ENCODE measurements around the gene KCNH4.
A peak's percentile ranks its signal among the peaks of the same experiment; 100 is the strongest.
"Not testable (repeated sequence)": the region's sequence is repeated elsewhere in the genome, so short reads cannot be mapped to it uniquely, and the experiment has no call there.

Gene KCNH4

GRCh38 chr17:42180922-42181850 lies at the start of gene KCNH4:
KCNH4 (minus strand) TSS chr17:42181142; CDS start chr17:42180945, 197 bp downstream.
- DNase-seq: peak; percentile 43

- no peak for DNase-seq
Observed at GRCh38 chr17:42230225-42230624, 49.3 kb upstream of the KCNH4 start.

GRCh38 chr17:42227849-42228700 lies 47.1 kb upstream of the KCNH4 start:
- DNase-seq: peak; percentile 3

- no peak for DNase-seq
Observed at GRCh38 chr17:42225646-42226045, 44.7 kb upstream of the KCNH4 start.

- DNase-seq: no peak
Observed at GRCh38 chr17:42224651-42225050, 43.7 kb upstream of the KCNH4 start.

- DNase-seq: peak; percentile 36
Observed at GRCh38 chr17:42221886-42222745, 41.2 kb upstream of the KCNH4 start.

- not testable (repeated sequence) for DNase-seq
Observed at GRCh38 chr17:42219280-42219679, 38.3 kb upstream of the KCNH4 start.

GRCh38 chr17:42214156-42214555 lies 33.2 kb upstream of the KCNH4 start:
- DNase-seq: no peak

GRCh38 chr17:42212382-42212781 lies 31.4 kb upstream of the KCNH4 start:
- DNase-seq: no peak

- peak; percentile 20 for DNase-seq
Observed at GRCh38 chr17:42211921-42212341, 31.0 kb upstream of the KCNH4 start.

GRCh38 chr17:42210046-42210445 lies 29.1 kb upstream of the KCNH4 start:
- DNase-seq: no peak

- not testable (repeated sequence) for DNase-seq
Observed at GRCh38 chr17:42206153-42206612, 25.2 kb upstream of the KCNH4 start.

- DNase-seq: no peak
Observed at GRCh38 chr17:42203354-42203753, 22.4 kb upstream of the KCNH4 start.

GRCh38 chr17:42202696-42203095 lies 21.8 kb upstream of the KCNH4 start:
- no peak for DNase-seq

GRCh38 chr17:42202159-42202558 lies 21.2 kb upstream of the KCNH4 start:
- DNase-seq: no peak

- DNase-seq: no peak
Observed at GRCh38 chr17:42201458-42201772, 20.5 kb upstream of the KCNH4 start.

GRCh38 chr17:42200706-42201457 lies 19.9 kb upstream of the KCNH4 start:
- no peak for DNase-seq

GRCh38 chr17:42199416-42200011 lies 18.6 kb upstream of the KCNH4 start:
- no peak for DNase-seq

GRCh38 chr17:42198897-42199296 lies 18.0 kb upstream of the KCNH4 start:
- DNase-seq: no peak

GRCh38 chr17:42197564-42198156 lies 16.7 kb upstream of the KCNH4 start:
- no peak for DNase-seq

Measured in fibroblast of upper back skin (primary cell).